Loucy (cell line): ENCODE measurements around the gene PAPOLG.

Source experiments
- H2AFZ ChIP-seq: fragments of 200-600 bp; sonication (generic); 2 replicates; pipeline ENCODE4 v1.6.0; 2016; ENCODE audit warnings: antibody characterized with exemption, mild to moderate bottlenecking, low read length, moderate library complexity
- H3F3A ChIP-seq: fragments of 200-600 bp; 2 replicates; pipeline ENCODE4 v1.6.0; 2016; ENCODE audit warnings: antibody characterized with exemption, low read depth, mild to moderate bottlenecking
- H3K27me3 ChIP-seq: fragments of 200-600 bp; sonication (generic); 2 replicates; pipeline ENCODE4 v1.6.1; 2014; ENCODE audit warnings: low read length, mild to moderate bottlenecking; ENCODE audit not compliant: insufficient read depth, poor library complexity, severe bottlenecking
- H3K36me3 ChIP-seq: fragments of 200-600 bp; sonication (generic); 2 replicates; pipeline ENCODE4 v1.6.1; 2016; ENCODE audit warnings: low read length; ENCODE audit not compliant: insufficient read depth
- H3K4me1 ChIP-seq: fragments of 200-600 bp; sonication (generic); 2 replicates; pipeline ENCODE4 v1.5.1; 2014; ENCODE audit warnings: low read length, mild to moderate bottlenecking; ENCODE audit not compliant: insufficient read depth, poor library complexity, severe bottlenecking
- H3K4me2 ChIP-seq: fragments of 200-600 bp; sonication (generic); 2 replicates; pipeline ENCODE4 v1.6.0; 2014; ENCODE audit warnings: antibody characterized with exemption, low read length, low read depth, mild to moderate bottlenecking; ENCODE audit not compliant: poor library complexity, severe bottlenecking
- H3K4me3 ChIP-seq: fragments of 200-600 bp; sonication (generic); 2 replicates; pipeline ENCODE4 v1.5.1; 2014; ENCODE audit warnings: low read length, mild to moderate bottlenecking, mixed read lengths; ENCODE audit not compliant: poor library complexity, severe bottlenecking
- H3K79me2 ChIP-seq: fragments of 200-600 bp; sonication (generic); 2 replicates; pipeline ENCODE4 v1.6.1; 2014; ENCODE audit warnings: low read length; ENCODE audit not compliant: insufficient read depth
- H3K9ac ChIP-seq: fragments of 200-600 bp; sonication (generic); 2 replicates; pipeline ENCODE4 v1.6.0; 2014; ENCODE audit warnings: mild to moderate bottlenecking, low read depth, low read length, moderate library complexity; ENCODE audit not compliant: poor library complexity, severe bottlenecking
- H3K9me2 ChIP-seq: fragments of 200-600 bp; sonication (generic); replicated peaks from 2 replicates; pipeline ENCODE4 v1.6.1; 2016; ENCODE audit warnings: low read depth, low read length, mixed read lengths
- H3K9me3 ChIP-seq: fragments of 200-600 bp; sonication (generic); 2 replicates; pipeline ENCODE4 v1.6.1; 2014; ENCODE audit warnings: mild to moderate bottlenecking, antibody characterized with exemption, low read length, low read depth; ENCODE audit not compliant: insufficient read depth
- H4K20me1 ChIP-seq: fragments of 200-600 bp; sonication (generic); 2 replicates; pipeline ENCODE4 v1.6.0; 2014; ENCODE audit warnings: antibody characterized with exemption, low read length, mild to moderate bottlenecking; ENCODE audit not compliant: insufficient read depth, poor library complexity, severe bottlenecking
- EZH2phosphoT487 ChIP-seq: fragments of 200-600 bp; IDR thresholded peaks from 2 replicates; pipeline ENCODE4 v1.6.1; 2018; ENCODE audit warnings: antibody characterized with exemption, mild to moderate bottlenecking, moderate library complexity, borderline replicate concordance
- TF ChIP-seq, protein P1 (sequence below): fragments of 200-600 bp; sonication (generic); conservative IDR thresholded peaks from 2 replicates; pipeline ENCODE4 v1.5.1; 2014; ENCODE audit warnings: mild to moderate bottlenecking, antibody characterized with exemption, low read length

The PAPOLG gene

DNA sequence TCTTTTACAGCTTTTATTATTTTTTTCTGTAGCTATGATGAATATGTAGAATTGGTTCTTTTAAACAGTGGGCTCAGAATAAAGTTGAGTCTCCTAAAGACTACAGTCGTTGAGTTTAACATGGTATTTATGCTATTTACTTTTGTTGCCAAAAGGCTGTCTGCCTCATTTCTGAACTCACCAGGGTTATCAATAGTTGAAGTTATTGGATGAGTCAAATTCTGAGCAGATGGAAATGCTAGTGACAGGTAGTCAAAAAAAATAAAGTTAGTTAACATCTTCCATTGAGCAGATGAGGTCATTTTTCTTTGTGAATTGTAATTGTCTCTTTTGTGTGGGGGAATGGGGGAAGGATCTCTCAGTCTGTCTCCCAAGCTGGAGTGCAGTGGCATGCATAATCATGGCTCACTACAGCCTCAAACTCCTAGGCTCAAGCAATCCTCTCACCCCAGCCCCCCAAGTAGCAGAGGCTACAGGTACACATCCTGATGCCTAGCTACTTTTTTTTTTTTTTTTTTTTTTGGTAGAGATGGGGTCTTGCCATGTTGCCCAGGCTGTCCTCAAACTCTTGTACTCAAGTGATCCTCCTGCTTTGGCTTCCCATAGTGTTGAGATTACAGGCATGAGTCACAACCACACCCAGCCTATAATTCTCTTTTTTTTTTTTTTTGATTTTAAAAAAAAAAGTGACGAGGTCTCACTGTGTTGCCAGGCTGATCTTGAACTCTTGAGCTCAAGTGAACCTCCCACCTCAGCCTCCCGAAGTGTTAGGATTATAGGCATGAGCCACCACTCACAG is 8.9 kb downstream of the PAPOLG start:
- no peaks in the 10 kb centered on the region for H3K9me2 ChIP-seq
- no peaks in the 10 kb centered on the region for H3K9me3 ChIP-seq
- peaks cover 60% of the 10 kb centered on the region for H3K79me2 ChIP-seq
- H3F3A ChIP-seq = no peaks in the 10 kb centered on the region
- H3K9ac ChIP-seq = no peak overlapping the region
- no peak overlapping the region for H3K4me3 ChIP-seq
- H3K36me3 ChIP-seq = peaks cover 75% of the 10 kb centered on the region
- peaks cover 14% of the 10 kb centered on the region for H3K4me1 ChIP-seq
- H4K20me1 ChIP-seq = peaks cover 20% of the 10 kb centered on the region
- H3K27me3 ChIP-seq = no peaks in the 10 kb centered on the region
- TF ChIP-seq EZH2phosphoT487 = no peak
- TF ChIP-seq, protein P1, sequence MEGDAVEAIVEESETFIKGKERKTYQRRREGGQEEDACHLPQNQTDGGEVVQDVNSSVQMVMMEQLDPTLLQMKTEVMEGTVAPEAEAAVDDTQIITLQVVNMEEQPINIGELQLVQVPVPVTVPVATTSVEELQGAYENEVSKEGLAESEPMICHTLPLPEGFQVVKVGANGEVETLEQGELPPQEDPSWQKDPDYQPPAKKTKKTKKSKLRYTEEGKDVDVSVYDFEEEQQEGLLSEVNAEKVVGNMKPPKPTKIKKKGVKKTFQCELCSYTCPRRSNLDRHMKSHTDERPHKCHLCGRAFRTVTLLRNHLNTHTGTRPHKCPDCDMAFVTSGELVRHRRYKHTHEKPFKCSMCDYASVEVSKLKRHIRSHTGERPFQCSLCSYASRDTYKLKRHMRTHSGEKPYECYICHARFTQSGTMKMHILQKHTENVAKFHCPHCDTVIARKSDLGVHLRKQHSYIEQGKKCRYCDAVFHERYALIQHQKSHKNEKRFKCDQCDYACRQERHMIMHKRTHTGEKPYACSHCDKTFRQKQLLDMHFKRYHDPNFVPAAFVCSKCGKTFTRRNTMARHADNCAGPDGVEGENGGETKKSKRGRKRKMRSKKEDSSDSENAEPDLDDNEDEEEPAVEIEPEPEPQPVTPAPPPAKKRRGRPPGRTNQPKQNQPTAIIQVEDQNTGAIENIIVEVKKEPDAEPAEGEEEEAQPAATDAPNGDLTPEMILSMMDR = no peak
- no peak overlapping the region for H2AFZ ChIP-seq
- H3K4me2 ChIP-seq = peak overlapping the region; percentile 32

DNA sequence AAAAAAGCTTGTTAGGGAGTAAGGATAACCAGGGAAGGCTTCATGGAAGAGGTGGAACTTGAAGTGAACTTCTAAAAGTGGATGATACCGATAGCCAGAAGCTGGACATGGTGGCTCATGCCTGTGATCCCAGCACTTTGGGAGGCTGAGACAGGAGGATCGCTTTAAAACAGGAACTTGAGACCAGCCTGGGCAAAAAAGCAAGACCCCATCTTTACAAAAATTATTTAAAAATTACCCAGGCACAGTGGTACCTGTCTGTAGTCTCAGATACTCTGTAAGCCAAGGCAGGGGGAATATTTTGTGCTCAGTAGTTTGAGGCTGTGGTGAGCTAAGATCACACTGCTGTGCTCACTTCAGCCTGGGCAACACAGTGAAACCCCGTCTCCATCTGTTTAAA is 10.2 kb downstream of the PAPOLG start:
- Histone ChIP-seq H3K9me2 (no peaks in the 10 kb centered on the region), H3K4me1 (peaks cover under 1% of the 10 kb centered on the region), H3K4me3 (no peak overlapping the region), H4K20me1 (peaks cover 7% of the 10 kb centered on the region), H3K27me3 (no peaks in the 10 kb centered on the region), H3F3A (no peaks in the 10 kb centered on the region), H3K4me2 (no peak overlapping the region), H2AFZ (no peak overlapping the region), H3K9me3 (no peaks in the 10 kb centered on the region), H3K9ac (no peak overlapping the region), H3K36me3 (peaks cover 72% of the 10 kb centered on the region), H3K79me2 (peaks cover 47% of the 10 kb centered on the region; the same call in 1 of the 2 replicates)
- TF ChIP-seq EZH2phosphoT487 = no peak
- TF ChIP-seq, protein P1 = no peak

DNA sequence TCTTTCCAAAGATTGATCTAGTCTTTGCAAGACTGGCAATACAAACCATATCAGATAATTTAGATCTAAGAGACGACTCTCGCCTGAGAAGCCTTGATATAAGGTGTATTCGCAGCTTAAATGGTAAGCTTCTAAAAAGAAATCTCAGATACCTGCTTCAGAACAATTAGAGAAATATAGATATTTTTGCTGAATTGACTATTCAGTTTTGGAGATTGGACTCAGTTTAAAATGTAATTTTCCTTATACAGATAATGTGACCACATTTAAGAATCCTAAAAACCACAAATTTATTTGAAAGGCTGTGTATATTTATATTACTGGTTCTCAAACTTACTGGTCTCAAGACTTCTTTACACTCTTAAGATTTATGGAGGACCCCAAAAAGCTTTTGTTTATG is 15.4 kb downstream of the PAPOLG start:
- Histone ChIP-seq H3K9me2 (no peaks in the 10 kb centered on the region), H3K79me2 (peaks cover 12% of the 10 kb centered on the region; the same call in 1 of the 2 replicates), H3F3A (no peaks in the 10 kb centered on the region), H3K36me3 (peaks cover 92% of the 10 kb centered on the region), H3K9ac (no peak overlapping the region), H2AFZ (no peak overlapping the region), H4K20me1 (no peaks in the 10 kb centered on the region), H3K4me3 (no peak overlapping the region), H3K9me3 (no peaks in the 10 kb centered on the region), H3K4me2 (no peak overlapping the region), H3K4me1 (no peaks in the 10 kb centered on the region), H3K27me3 (no peaks in the 10 kb centered on the region)
- no peak for TF ChIP-seq EZH2phosphoT487
- TF ChIP-seq, protein P1 = no peak
